Neural cell (in vitro differentiated cells): ENCODE data around the gene OR6J1. TPM values are rescaled to one million over a fixed set of nuclear protein-coding genes. Genes with fewer than 3 reads are reported as not detected.

Source experiments
- H2AFZ ChIP-seq: fragments of 200-600, 300-800 bp; sonication (generic), shearing (Covaris generic); 2 replicates; pipeline ENCODE4 v1.6.0; 2014; ENCODE audit warnings: low read depth, mild to moderate bottlenecking, antibody characterized with exemption, low read length, moderate library complexity
- H3F3A ChIP-seq: fragments of 200-600 bp; shearing (Covaris generic); 2 replicates; pipeline ENCODE4 v1.6.1; 2016; ENCODE audit warnings: mild to moderate bottlenecking, moderate library complexity, mixed read lengths, antibody characterized with exemption, low read length; ENCODE audit not compliant: insufficient read depth, poor library complexity, severe bottlenecking
- H3K27ac ChIP-seq: fragments of 200-600, 300-800 bp; sonication (generic), shearing (Covaris generic); 2 replicates; pipeline ENCODE4 v1.5.1; 2014; ENCODE audit warnings: mild to moderate bottlenecking, low read length, moderate library complexity
- H3K27me3 ChIP-seq: fragments of 300-800, 200-600 bp; sonication (generic), shearing (Covaris generic); 2 replicates; pipeline ENCODE4 v1.6.0; 2014; ENCODE audit warnings: mild to moderate bottlenecking, low read depth, low read length, moderate library complexity; ENCODE audit not compliant: insufficient read depth
- H3K36me3 ChIP-seq: fragments of 300-800, 200-600 bp; sonication (generic), shearing (Covaris generic); 2 replicates; pipeline ENCODE4 v1.5.1; 2014; ENCODE audit warnings: mild to moderate bottlenecking, antibody characterized with exemption, low read length, moderate library complexity; ENCODE audit not compliant: insufficient read depth
- H3K4me2 ChIP-seq: fragments of 300-800, 200-600 bp; sonication (generic), shearing (Covaris generic); 2 replicates; pipeline ENCODE4 v1.6.0; 2014; ENCODE audit warnings: mild to moderate bottlenecking, low read length
- H3K4me3 ChIP-seq: fragments of 300-800, 200-600 bp; sonication (generic), shearing (Covaris generic); 2 replicates; pipeline ENCODE4 v1.5.1; 2014; ENCODE audit warnings: mild to moderate bottlenecking, low read length, moderate library complexity
- H3K79me2 ChIP-seq: fragments of 200-600 bp; shearing (Covaris generic); replicated peaks from 2 replicates; pipeline ENCODE4 v1.6.0; 2014; ENCODE audit warnings: mild to moderate bottlenecking, low read length, moderate library complexity; ENCODE audit not compliant: insufficient read depth
- H3K9ac ChIP-seq: fragments of 300-800, 200-600 bp; sonication (generic), shearing (Covaris generic); 2 replicates; pipeline ENCODE4 v1.6.1; 2016; ENCODE audit warnings: mild to moderate bottlenecking, low read length, mixed read lengths
- H3K9me2 ChIP-seq: fragments of 200-600 bp; shearing (Covaris generic); 2 replicates; pipeline ENCODE4 v1.6.1; 2016; ENCODE audit warnings: mild to moderate bottlenecking, low read length, mixed read lengths; ENCODE audit not compliant: insufficient read depth
- H3K9me3 ChIP-seq: fragments of 200-600, 300-800 bp; sonication (generic), shearing (Covaris generic); 2 replicates; pipeline ENCODE4 v1.6.1; 2016; ENCODE audit warnings: mild to moderate bottlenecking, mixed run types, low read length, moderate library complexity, mixed read lengths
- H4K20me1 ChIP-seq: fragments of 200-600 bp; shearing (Covaris generic); 2 replicates; pipeline ENCODE4 v1.6.1; 2016; ENCODE audit warnings: mild to moderate bottlenecking, mixed run types; ENCODE audit not compliant: insufficient read depth
- CTCF ChIP-seq: fragments of 450-650 bp; IDR thresholded peaks from 2 replicates; pipeline ENCODE4 v1.5.1; 2014; ENCODE audit warnings: antibody characterized with exemption, mild to moderate bottlenecking, moderate library complexity; ENCODE audit not compliant: poor library complexity, severe bottlenecking
- EP300 ChIP-seq: fragments of 450-650 bp; conservative IDR thresholded peaks from 2 replicates; pipeline ENCODE4 v1.6.1; 2014; ENCODE audit warnings: antibody characterized with exemption, mild to moderate bottlenecking, moderate library complexity; ENCODE audit not compliant: poor library complexity, severe bottlenecking
- EZH2 ChIP-seq: fragments of 200-600, 300-800 bp; shearing (Covaris generic), sonication (generic); IDR thresholded peaks from 2 replicates; pipeline ENCODE4 v1.6.1; 2014; ENCODE audit warnings: antibody characterized with exemption, low read length, borderline replicate concordance, mild to moderate bottlenecking; ENCODE audit not compliant: insufficient read depth, poor library complexity, severe bottlenecking
- MXI1 ChIP-seq: fragments of 450-650 bp; conservative IDR thresholded peaks from 2 replicates; pipeline ENCODE4 v1.6.1; 2014; ENCODE audit warnings: antibody characterized with exemption, mild to moderate bottlenecking; ENCODE audit not compliant: poor library complexity, severe bottlenecking
- POLR2AphosphoS5 ChIP-seq: IDR thresholded peaks from 2 replicates; pipeline ENCODE4 v1.6.1; 2012
- RAD21 ChIP-seq: fragments of 450-650 bp; conservative IDR thresholded peaks from 2 replicates; pipeline ENCODE4 v1.6.1; 2014; ENCODE audit warnings: antibody characterized with exemption, mild to moderate bottlenecking, moderate library complexity
- REST ChIP-seq: IDR thresholded peaks from 2 replicates; pipeline ENCODE4 v1.6.1; 2012; ENCODE audit warnings: borderline replicate concordance
- SMC3 ChIP-seq: fragments of 450-650 bp; conservative IDR thresholded peaks from 2 replicates; pipeline ENCODE4 v1.6.1; 2014; ENCODE audit warnings: antibody characterized with exemption, mild to moderate bottlenecking, moderate library complexity; ENCODE audit not compliant: poor library complexity
- TAF1 ChIP-seq: IDR thresholded peaks from 2 replicates; pipeline ENCODE4 v1.6.1; 2012; ENCODE audit warnings: low read depth
- polyA plus RNA-seq: library from polyadenylated mRNA; depleted of rRNA; stranded (reverse); fragments of >200 nt; gene quantifications from 2 replicates; pipeline ENCODE4 v1.2.3, GENCODE V29; 2014

The OR6J1 gene
- polyA plus RNA-seq, 1 donor from 2014 or later: not detected

- Histone ChIP-seq H3K9ac (peak within 1 kb of the TSS; percentile 71), H3K4me2 (peak within 1 kb of the TSS; percentile 66), H4K20me1 (no peaks in the 10 kb centered on the region), H3K9me2 (no peaks in the 10 kb centered on the region), H3F3A (no peaks in the 10 kb centered on the region), H3K4me3 (peak within 1 kb of the TSS; percentile 87), H3K27ac (peak within 1 kb of the TSS; percentile 60), H3K27me3 (peaks cover 2% of the 10 kb centered on the region), H3K9me3 (no peaks in the 10 kb centered on the region), H2AFZ (peak within 1 kb of the TSS; percentile 34), H3K79me2 (peaks cover 3% of the 10 kb centered on the region), H3K36me3 (peaks cover 7% of the 10 kb centered on the region)
- TF ChIP-seq CTCF (peak; percentile 19), EP300 (no peak), RAD21 (peak; percentile 46), TAF1 (peak; percentile 78), MXI1 (peak; percentile 73), EZH2 (no peak), SMC3 (peak; percentile 55), REST (peak; percentile 83), POLR2AphosphoS5 (peak; percentile 79)
These were observed 45.9 kb downstream of the OR6J1 start, which contains the start of gene ABHD4 for GRCh38 chr14:22598099-22598895. ABHD4 (plus strand) TSS chr14:22598300; CDS start chr14:22598307, 7 bp downstream.

- Histone ChIP-seq H3K27ac (no peak overlapping the region), H3K36me3 (peaks cover 7% of the 10 kb centered on the region), H3K9me3 (no peaks in the 10 kb centered on the region), H4K20me1 (no peaks in the 10 kb centered on the region), H3K9me2 (no peaks in the 10 kb centered on the region), H3K27me3 (peaks cover 2% of the 10 kb centered on the region), H3K9ac (peak overlapping the region; percentile 71), H2AFZ (peak overlapping the region; percentile 16), H3K4me3 (peak overlapping the region; percentile 87), H3K79me2 (peaks cover 3% of the 10 kb centered on the region), H3F3A (no peaks in the 10 kb centered on the region), H3K4me2 (peak overlapping the region; percentile 66)
- TF ChIP-seq MXI1 (no peak), SMC3 (no peak), EP300 (no peak), CTCF (no peak)
These were observed 46.4 kb downstream of the OR6J1 start for GRCh38 chr14:22597771-22598098.
